Chondrocyte (in vitro differentiated cells): ENCODE measurements around the gene RAB26. TPM values are rescaled to one million over a fixed set of nuclear protein-coding genes. Genes with fewer than 3 reads are reported as not detected.

ENCODE experiments used
- DNase-seq: peaks from one replicate; pipeline ENCODE4 v3.0.0; 2021; ENCODE audit warnings: mixed read lengths, low spot score
- H3K27ac Mint-ChIP-seq: one replicate; pipeline ENCODE4 v1.8.0; 2021; ENCODE audit warnings: mild to moderate bottlenecking, moderate library complexity, mixed read lengths; ENCODE audit not compliant: unreplicated experiment
- H3K27me3 Mint-ChIP-seq: 2 replicates; pipeline ENCODE4 v1.8.0; 2021; ENCODE audit warnings: low read depth, mixed read lengths
- H3K36me3 Mint-ChIP-seq: 2 replicates; pipeline ENCODE4 v1.8.0; 2021; ENCODE audit warnings: low read depth, mixed read lengths
- H3K4me1 Mint-ChIP-seq: 2 replicates; pipeline ENCODE4 v1.8.0; 2021; ENCODE audit warnings: low read depth, mild to moderate bottlenecking, mixed read lengths
- H3K4me3 Mint-ChIP-seq: one replicate; pipeline ENCODE4 v1.8.0; 2021; ENCODE audit warnings: mild to moderate bottlenecking, moderate library complexity, mixed read lengths; ENCODE audit not compliant: unreplicated experiment
- H3K9me3 Mint-ChIP-seq: 2 replicates; pipeline ENCODE4 v1.8.0; 2021; ENCODE audit warnings: low read depth, mixed read lengths
- CTCF ChIP-seq: fragments of 200-600 bp; sonication (generic); IDR thresholded peaks from 2 replicates; pipeline ENCODE4 v1.5.0; 2021; ENCODE audit warnings: antibody characterized with exemption, mild to moderate bottlenecking, moderate library complexity
- total RNA-seq: library from RNA; stranded (reverse); gene quantifications from 3 replicates; pipeline ENCODE4 v1.2.1, GENCODE V29; 2021

RAB26 gene
- total RNA-seq, 1 donor from 2014 or later = 0.80 TPM

GRCh38 chr16:2190659-2191445 is 42.4 kb downstream of the RAB26 start:
- H3K4me3 Mint-ChIP-seq = no peak overlapping the region
- H3K4me1 Mint-ChIP-seq = peaks cover 4% of the 10 kb centered on the region
- H3K9me3 Mint-ChIP-seq = no peaks in the 10 kb centered on the region
- peaks cover 4% of the 10 kb centered on the region for H3K27me3 Mint-ChIP-seq
- H3K27ac Mint-ChIP-seq = no peak overlapping the region
- no peaks in the 10 kb centered on the region for H3K36me3 Mint-ChIP-seq
- DNase-seq = no peak
- TF ChIP-seq CTCF = no peak

- no peak for TF ChIP-seq CTCF
- peaks cover 4% of the 10 kb centered on the region for H3K27me3 Mint-ChIP-seq
- no peak overlapping the region for H3K27ac Mint-ChIP-seq
- H3K36me3 Mint-ChIP-seq = no peaks in the 10 kb centered on the region
- H3K4me1 Mint-ChIP-seq = peaks cover 4% of the 10 kb centered on the region
- DNase-seq = no peak
- H3K4me3 Mint-ChIP-seq = no peak overlapping the region
- H3K9me3 Mint-ChIP-seq = no peaks in the 10 kb centered on the region
Observed at GRCh38 chr16:2191446-2191706, 43.0 kb downstream of the RAB26 start.

- DNase-seq = no peak
- TF ChIP-seq CTCF = no peak
- H3K4me1 Mint-ChIP-seq = peaks cover 4% of the 10 kb centered on the region
- H3K27ac Mint-ChIP-seq = no peak overlapping the region
- no peak overlapping the region for H3K4me3 Mint-ChIP-seq
- no peaks in the 10 kb centered on the region for H3K36me3 Mint-ChIP-seq
- peaks cover 7% of the 10 kb centered on the region for H3K27me3 Mint-ChIP-seq
- no peaks in the 10 kb centered on the region for H3K9me3 Mint-ChIP-seq
Observed at GRCh38 chr16:2194166-2194834, 45.9 kb downstream of the RAB26 start.

GRCh38 chr16:2194852-2195321 is 46.5 kb downstream of the RAB26 start:
- H3K27ac Mint-ChIP-seq = no peak overlapping the region
- no peaks in the 10 kb centered on the region for H3K36me3 Mint-ChIP-seq
- peaks cover 7% of the 10 kb centered on the region for H3K27me3 Mint-ChIP-seq
- no peak overlapping the region for H3K4me3 Mint-ChIP-seq
- H3K9me3 Mint-ChIP-seq = no peaks in the 10 kb centered on the region
- peaks cover 4% of the 10 kb centered on the region for H3K4me1 Mint-ChIP-seq
- TF ChIP-seq CTCF = peak; percentile 61
- DNase-seq = no peak

- Mint-ChIP-seq H3K36me3 (no peaks in the 10 kb centered on the region), H3K27ac (no peak overlapping the region), H3K4me3 (peak overlapping the region; percentile 49), H3K27me3 (peaks cover 7% of the 10 kb centered on the region), H3K9me3 (no peaks in the 10 kb centered on the region), H3K4me1 (peaks cover 4% of the 10 kb centered on the region)
- TF ChIP-seq CTCF = no peak
- no peak for DNase-seq
Observed at GRCh38 chr16:2195322-2196161, 47.1 kb downstream of the RAB26 start.
